ENCODE measurements around the gene PTPRU.

DNA sequence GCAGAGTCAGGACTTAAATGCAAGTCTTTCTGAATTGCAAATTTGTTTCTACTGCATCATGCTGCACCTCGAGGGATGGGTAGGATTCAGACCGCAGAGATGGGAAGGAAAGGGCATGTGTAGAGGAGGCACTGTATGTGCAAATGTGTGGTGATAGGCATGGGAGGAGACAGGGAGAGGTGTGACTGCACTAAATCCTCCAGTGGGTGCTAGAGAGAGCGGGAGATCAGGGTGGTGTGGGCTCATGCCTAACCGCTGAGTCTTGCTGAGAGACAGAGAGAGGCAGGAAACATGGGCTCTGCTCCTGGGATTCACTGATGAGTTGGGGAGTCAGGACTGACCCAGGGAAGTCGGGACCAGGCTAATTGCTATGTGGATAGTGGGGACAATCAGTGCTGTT is 61.1 kb downstream of the PTPRU start:
- TF ChIP-seq GATA2 (IDR thresholded peaks at IDR 0.05; ENCODE audit: low read depth, low read length): no peak
- no peak for TF ChIP-seq GATA3 (IDR thresholded peaks at IDR 0.05; ENCODE audit: low read depth, low read length)
